ENCODE measurements around the gene LEMD2. TPM values are rescaled to one million over a fixed set of nuclear protein-coding genes. Genes with fewer than 3 reads are reported as not detected.

Gene LEMD2
- total and polyA plus RNA-seq, 2 of the 4 experiments (the other 2 are of a cell fraction): 26.5 to 43.6 TPM

- H3K4me2 ChIP-seq (ENCODE audit: low read depth, low read length): no peak overlapping the region
- no peaks in the 10 kb centered on the region for H3K36me3 ChIP-seq (ENCODE audit: control insufficient read depth, insufficient read depth, low read length)
- DNase-seq (no peak), ATAC-seq (ENCODE audit: low read depth) (no peak; the same call in 1 of the 2 replicates)
- no peak overlapping the region for H2BK20ac ChIP-seq (ENCODE audit: low read depth, low read length)
- no peaks in the 10 kb centered on the region for H3K9me3 ChIP-seq (ENCODE audit: control insufficient read depth, insufficient read depth, low read length)
- no peak overlapping the region for H3K18ac ChIP-seq (ENCODE audit: low read depth, low read length)
- H3K27me3 ChIP-seq (ENCODE audit: control insufficient read depth, insufficient read depth, low read length): peaks cover 43% of the 10 kb centered on the region
- H4K8ac ChIP-seq (ENCODE audit: low read depth in 2 of 2, low read length in 2 of 2): no peak overlapping the region
- no TSS peak for BruUV-seq (replicated peaks)
- dilution Hi-C loops (cut with HindIII; ENCODE audit: low sequenced_read_pairs, unreplicated experiment) (no loop called here), in situ Hi-C loops (cut with MboI; ENCODE audit: low sequenced_read_pairs) (no loop called here), intact Hi-C loops (cut with micrococcal nuclease) (loop anchor here (10.0 kb wide), 1 partner anchor 105 kb away; no protein-coding TSS in a partner anchor)
- H2AFZ ChIP-seq (replicated peaks; ENCODE audit: low read length, poor library complexity): no peak overlapping the region
- no peak overlapping the region for H2BK15ac ChIP-seq (ENCODE audit: low read depth, low read length)
- no peak overlapping the region for H3K23ac ChIP-seq (ENCODE audit: low read depth, low read length)
- CTCF ChIA-PET: no interaction called here
- H3K9ac ChIP-seq (ENCODE audit: low read depth, low read length): no peak overlapping the region
- H2AK5ac ChIP-seq (ENCODE audit: low read depth, low read length): no peak overlapping the region
- H2BK5ac ChIP-seq (ENCODE audit: low read depth, low read length, poor library complexity, severe bottlenecking): no peak overlapping the region
- POLR2A ChIA-PET (ENCODE audit: unreplicated experiment): no interaction called here
- H3K4me1 ChIP-seq (ENCODE audit: control insufficient read depth, insufficient read depth, low read length): no peaks in the 10 kb centered on the region
- no peak overlapping the region for H2BK120ac ChIP-seq (ENCODE audit: low read depth, low read length)
- no peaks in the 10 kb centered on the region for H4K20me1 ChIP-seq (ENCODE audit: insufficient read depth, low read length)
- H3K4me3 ChIP-seq (ENCODE audit: insufficient read depth, low read depth, low read length): no peak overlapping the region
- no peak overlapping the region for H3K56ac ChIP-seq (ENCODE audit: extremely low read depth, insufficient read depth, low read length)
- H2AK9ac ChIP-seq (replicated peaks; ENCODE audit: low read depth, low read length, poor library complexity): no peak overlapping the region
- no CpG with 5 or more reads among the region's 4 CpGs for WGBS, 2 experiments (ENCODE audit: extremely low coverage in 2 of 2, insufficient read length in 1 of 2)
- H3K79me1 ChIP-seq (ENCODE audit: low read depth in 1 of 2, low read length in 2 of 2): no peaks in the 10 kb centered on the region
- TF ChIP-seq NFE2L2 (IDR thresholded peaks at IDR 0.05; ENCODE audit: low read depth, low read length): no peak
- no peak for TF ChIP-seq RCOR1 (IDR thresholded peaks at IDR 0.05; ENCODE audit: insufficient replicate concordance, low read length)
- TF ChIP-seq MAFK (IDR thresholded peaks at IDR 0.05; ENCODE audit: low read depth, low read length): no peak
- TF ChIP-seq CEBPB (IDR thresholded peaks at IDR 0.05; ENCODE audit: low read depth, low read length): no peak
- no peak for TF ChIP-seq BHLHE40 (IDR thresholded peaks at IDR 0.05; ENCODE audit: low read depth, low read length)
- no peak for TF ChIP-seq ELK1 (IDR thresholded peaks at IDR 0.05; ENCODE audit: borderline replicate concordance, low read depth, low read length)
- TF ChIP-seq CHD1 (IDR thresholded peaks at IDR 0.05; ENCODE audit: low read depth, low read length): no peak
- no peak for TF ChIP-seq POLR2A (IDR thresholded peaks at IDR 0.05; ENCODE audit: low read depth, low read length)
- TF ChIP-seq FOS (IDR thresholded peaks at IDR 0.05; ENCODE audit: low read depth, low read length): no peak
- TF ChIP-seq CTCF (conservative IDR thresholded peaks at IDR 0.05; ENCODE audit: low read depth, low read length): no peak
- TF ChIP-seq MAZ (IDR thresholded peaks at IDR 0.05; ENCODE audit: borderline replicate concordance, low read depth, low read length): no peak
- no peak for TF ChIP-seq RFX5 (IDR thresholded peaks at IDR 0.05; ENCODE audit: low read depth, low read length)
- no peak overlapping the region for H4K91ac ChIP-seq (ENCODE audit: insufficient read depth, low read depth, low read length)
- H3K14ac ChIP-seq (replicated peaks; ENCODE audit: low read depth, low read length): no peak overlapping the region
- no peak overlapping the region for H4K5ac ChIP-seq (ENCODE audit: low read depth, low read length)
- peaks cover 3% of the 10 kb centered on the region; the same call in 1 of the 2 replicates for H3K9me1 ChIP-seq (ENCODE audit: insufficient read depth, low read length)
- H3K27ac ChIP-seq (ENCODE audit: insufficient read depth, low read length): no peak overlapping the region
- no peak overlapping the region for H3K4ac ChIP-seq (ENCODE audit: low read depth, low read length)
These were observed 10.7 kb upstream of the LEMD2 start for GRCh38 chr6:33799454-33800113.
